ENCODE measurements around the gene TCP11. TPM values are rescaled to one million over a fixed set of nuclear protein-coding genes. Genes with fewer than 3 reads are reported as not detected.
"Not testable (repeated sequence)": the region's sequence is repeated elsewhere in the genome, so short reads cannot be mapped to it uniquely, and the experiment has no call there.

TCP11 gene
- total and polyA plus RNA-seq, 4 experiments from 2014 or later: not detected

GRCh38 chr6:35107761-35108160 is 33.4 kb downstream of the TCP11 start:
- H3K4me1 ChIP-seq (ENCODE audit: insufficient read depth, low read length); H3K36me3 ChIP-seq (ENCODE audit: insufficient read depth, low read length); H3K4me1 Mint-ChIP-seq; H3K27ac ChIP-seq (ENCODE audit: low read depth, low read length); H3K4me3 Mint-ChIP-seq; DNase-seq; CTCF ChIA-PET (ENCODE audit: partially characterized antibody); POLR2A ChIA-PET (ENCODE audit: partially characterized antibody); H3K27ac Mint-ChIP-seq; H3K9me3 ChIP-seq (ENCODE audit: control insufficient read depth in 1 of 2, low read length in 2 of 2); H3K4me3 ChIP-seq (ENCODE audit: low read length in 2 of 2); intact Hi-C loops (cut with micrococcal nuclease); H3K27me3 Mint-ChIP-seq; H3K36me3 Mint-ChIP-seq; H3K27me3 ChIP-seq (ENCODE audit: insufficient read depth, low read length): not testable (repeated sequence)
- peaks cover 0 to 11% (median 5%) of the 10 kb centered on the region in 8 donors for H3K9me3 Mint-ChIP-seq

DNA sequence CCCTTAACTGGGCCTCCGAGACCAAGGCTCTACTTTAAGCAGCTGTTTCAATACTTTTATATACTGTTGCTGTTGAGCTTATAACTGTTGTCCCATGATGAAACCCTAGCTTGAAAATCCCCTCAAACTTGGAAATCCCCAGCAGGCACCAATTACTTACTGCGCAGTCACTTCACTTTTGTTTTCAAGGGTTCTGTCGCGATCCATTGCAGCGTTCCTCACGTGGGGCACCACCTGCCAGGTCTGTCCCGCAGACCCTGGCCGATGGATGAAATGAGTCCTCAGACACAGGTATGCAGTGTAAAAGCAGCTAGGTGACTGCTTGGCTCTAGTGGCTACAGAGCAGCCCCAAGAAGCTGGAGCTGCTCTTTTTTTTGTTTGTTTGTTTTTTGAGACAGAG is 33.9 kb downstream of the TCP11 start:
- POLR2A ChIA-PET (ENCODE audit: partially characterized antibody); H3K4me3 ChIP-seq (ENCODE audit: low read length in 2 of 2); H3K36me3 Mint-ChIP-seq; CTCF ChIA-PET (ENCODE audit: partially characterized antibody); intact Hi-C loops (cut with micrococcal nuclease); H3K4me3 Mint-ChIP-seq; H3K9me3 ChIP-seq (ENCODE audit: control insufficient read depth in 1 of 2, low read length in 2 of 2); H3K27ac Mint-ChIP-seq; H3K27me3 Mint-ChIP-seq; H3K27me3 ChIP-seq (ENCODE audit: insufficient read depth, low read length); H3K36me3 ChIP-seq (ENCODE audit: insufficient read depth, low read length); H3K4me1 ChIP-seq (ENCODE audit: insufficient read depth, low read length); H3K4me1 Mint-ChIP-seq; H3K27ac ChIP-seq (ENCODE audit: low read depth, low read length): not testable (repeated sequence)
- H3K9me3 Mint-ChIP-seq: peaks cover 0 to 11% (median 5%) of the 10 kb centered on the region in 8 donors
- DNase-seq: peak in 1 of 5 donors; percentile 10

DNA sequence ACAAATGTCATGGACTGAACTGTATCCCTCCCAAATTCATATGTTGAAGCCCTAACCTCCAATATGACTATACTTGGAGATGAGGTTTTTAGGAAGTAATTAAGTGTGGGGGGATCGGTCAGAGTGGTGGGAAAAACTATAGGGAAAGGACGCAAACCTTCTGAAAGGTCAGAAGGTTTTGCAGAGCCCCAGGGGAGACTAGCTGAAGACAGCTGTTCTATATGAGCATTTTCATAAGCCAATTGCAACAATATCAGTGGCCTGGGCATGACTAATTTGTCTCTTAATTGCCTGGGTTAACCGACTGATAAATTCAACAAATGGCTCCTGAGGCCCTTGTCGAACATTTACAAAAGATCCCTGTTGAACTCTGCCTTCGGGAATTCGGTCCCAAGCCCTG is 35.1 kb downstream of the TCP11 start:
- H3K27me3 Mint-ChIP-seq; H3K36me3 ChIP-seq (ENCODE audit: insufficient read depth, low read length); H3K4me3 ChIP-seq (ENCODE audit: low read length in 2 of 2); H3K4me1 ChIP-seq (ENCODE audit: insufficient read depth, low read length); H3K27me3 ChIP-seq (ENCODE audit: insufficient read depth, low read length); H3K4me3 Mint-ChIP-seq; H3K27ac Mint-ChIP-seq; H3K36me3 Mint-ChIP-seq; H3K27ac ChIP-seq (ENCODE audit: low read depth, low read length); intact Hi-C loops (cut with micrococcal nuclease); POLR2A ChIA-PET (ENCODE audit: partially characterized antibody); CTCF ChIA-PET (ENCODE audit: partially characterized antibody); H3K9me3 ChIP-seq (ENCODE audit: control insufficient read depth in 1 of 2, low read length in 2 of 2); H3K4me1 Mint-ChIP-seq; DNase-seq: not testable (repeated sequence)
- peaks cover 0 to 11% (median 4%) of the 10 kb centered on the region in 8 donors for H3K9me3 Mint-ChIP-seq

DNA sequence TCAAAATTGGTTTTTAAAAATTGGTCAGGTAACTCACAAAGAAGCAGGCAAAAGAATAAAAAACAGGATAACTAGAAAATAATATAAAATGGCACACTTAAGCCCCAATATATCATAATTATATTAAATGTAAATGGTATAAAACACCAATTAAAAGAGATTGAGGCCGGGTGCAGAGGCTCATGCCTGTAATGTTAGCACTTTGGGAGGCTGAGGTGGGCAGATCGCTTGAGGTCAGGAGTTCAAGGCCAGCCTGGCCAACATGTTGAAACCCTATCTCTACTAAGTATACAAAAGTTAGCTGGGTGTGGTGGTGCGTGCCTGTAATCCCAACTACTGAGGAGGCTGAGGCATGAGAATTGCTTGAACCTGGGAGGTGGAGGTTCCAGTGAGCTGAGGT is 36.1 kb downstream of the TCP11 start:
- peaks cover 0 to 11% (median 4%) of the 10 kb centered on the region in 8 donors for H3K9me3 Mint-ChIP-seq
- no peaks in the 10 kb centered on the region for H3K9me3 ChIP-seq (ENCODE audit: control insufficient read depth in 1 of 2, low read length in 2 of 2)
- H3K27ac ChIP-seq (ENCODE audit: low read depth, low read length): no peak overlapping the region
- no peaks in the 10 kb centered on the region for H3K4me1 Mint-ChIP-seq
- ChIA-PET CTCF (ENCODE audit: partially characterized antibody) (no interaction called here), POLR2A (ENCODE audit: partially characterized antibody) (no interaction called here)
- H3K4me3 Mint-ChIP-seq: no peak overlapping the region
- peaks cover 0 to 5% of the 10 kb centered on the region in 2 donors for H3K36me3 Mint-ChIP-seq
- H3K4me3 ChIP-seq (ENCODE audit: low read length in 2 of 2): no peak overlapping the region
- DNase-seq: no peak
- H3K27me3 ChIP-seq (ENCODE audit: insufficient read depth, low read length): no peaks in the 10 kb centered on the region
- peaks cover 0 to 8% of the 10 kb centered on the region in 2 donors for H3K27me3 Mint-ChIP-seq
- no peak overlapping the region for H3K27ac Mint-ChIP-seq
- H3K4me1 ChIP-seq (ENCODE audit: insufficient read depth, low read length): no peaks in the 10 kb centered on the region
- H3K36me3 ChIP-seq (ENCODE audit: insufficient read depth, low read length): no peaks in the 10 kb centered on the region
- intact Hi-C loops (cut with micrococcal nuclease): no loop called here

- Mint-ChIP-seq H3K4me3 (no peak overlapping the region), H3K4me1 (peaks cover 0 to 2% (median 0%) of the 10 kb centered on the region in 4 donors), H3K27me3 (no peaks in the 10 kb centered on the region), H3K27ac (no peak overlapping the region), H3K36me3 (no peaks in the 10 kb centered on the region), H3K9me3 (peaks cover 0 to 2% (median 0%) of the 10 kb centered on the region in 8 donors)
- Histone ChIP-seq H3K9me3 (ENCODE audit: control insufficient read depth in 1 of 2, low read length in 2 of 2) (no peaks in the 10 kb centered on the region), H3K4me3 (ENCODE audit: low read length in 2 of 2) (no peak overlapping the region), H3K36me3 (ENCODE audit: insufficient read depth, low read length) (no peaks in the 10 kb centered on the region), H3K27me3 (ENCODE audit: insufficient read depth, low read length) (no peaks in the 10 kb centered on the region), H3K4me1 (ENCODE audit: insufficient read depth, low read length) (no peaks in the 10 kb centered on the region), H3K27ac (ENCODE audit: low read depth, low read length) (no peak overlapping the region)
- CTCF ChIA-PET (ENCODE audit: partially characterized antibody): no interaction called here
- intact Hi-C loops (cut with micrococcal nuclease): no loop called here
- POLR2A ChIA-PET (ENCODE audit: partially characterized antibody): no interaction called here
- no peak for DNase-seq
Measured at GRCh38 chr6:35099116-35099515, 42.0 kb downstream of the TCP11 start.

DNA sequence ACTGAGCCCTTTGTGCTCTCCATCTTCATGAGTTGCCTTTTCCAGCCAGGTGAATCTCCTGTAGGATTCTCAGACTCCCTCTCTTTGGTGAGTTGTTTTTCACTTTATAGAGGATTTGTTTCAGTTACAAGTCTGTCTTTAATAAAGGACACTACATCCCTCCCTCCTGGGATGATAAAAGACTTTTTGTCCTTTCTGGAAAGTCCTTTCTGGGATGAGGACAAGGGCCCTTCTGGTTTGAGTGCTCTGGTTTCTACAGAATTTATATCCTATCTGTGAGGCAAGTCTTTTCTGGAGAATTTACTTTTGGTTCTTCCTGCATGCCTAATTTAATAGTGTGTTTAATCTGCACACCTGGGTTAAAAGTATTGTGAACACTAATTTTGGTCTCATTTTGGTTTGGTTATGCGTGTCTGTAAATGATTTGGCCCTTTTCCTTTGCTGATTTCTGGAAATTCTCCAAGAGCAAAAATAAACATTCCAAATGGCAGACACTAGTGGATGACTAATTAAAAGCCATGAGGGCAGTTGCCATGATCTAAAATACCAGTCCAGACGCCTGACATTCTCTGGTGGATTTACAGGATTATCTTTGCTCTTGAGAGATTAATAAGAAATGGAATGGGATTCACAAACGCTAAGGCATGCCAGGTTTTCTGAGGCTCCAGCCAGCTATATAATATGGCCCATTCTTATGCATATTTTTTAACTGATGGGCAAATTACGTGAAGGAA is 44.8 kb downstream of the TCP11 start:
- no peaks in the 10 kb centered on the region for H3K4me1 ChIP-seq (ENCODE audit: insufficient read depth, low read length)
- H3K36me3 ChIP-seq (ENCODE audit: insufficient read depth, low read length): no peaks in the 10 kb centered on the region
- Mint-ChIP-seq H3K27ac (peak overlapping the region in 1 of 7 donors; percentile 13), H3K4me3 (no peak overlapping the region), H3K36me3 (peaks cover 2 to 4% of the 10 kb centered on the region in 2 donors), H3K9me3 (no peaks in the 10 kb centered on the region), H3K27me3 (no peaks in the 10 kb centered on the region), H3K4me1 (peaks cover 0 to 2% (median 0%) of the 10 kb centered on the region in 4 donors)
- H3K27ac ChIP-seq (ENCODE audit: low read depth, low read length): no peak overlapping the region
- intact Hi-C loops (cut with micrococcal nuclease): no loop called here
- no peak for DNase-seq
- ChIA-PET CTCF (ENCODE audit: partially characterized antibody) (no interaction called here), POLR2A (ENCODE audit: partially characterized antibody) (no interaction called here)
- H3K4me3 ChIP-seq (ENCODE audit: low read length in 2 of 2): no peak overlapping the region
- H3K9me3 ChIP-seq (ENCODE audit: control insufficient read depth in 1 of 2, low read length in 2 of 2): no peaks in the 10 kb centered on the region
- no peaks in the 10 kb centered on the region for H3K27me3 ChIP-seq (ENCODE audit: insufficient read depth, low read length)

GRCh38 chr6:35094183-35094582 is 47.0 kb downstream of the TCP11 start:
- intact Hi-C loops (cut with micrococcal nuclease): no loop called here
- CTCF ChIA-PET (ENCODE audit: partially characterized antibody): no interaction called here
- Mint-ChIP-seq H3K9me3 (no peaks in the 10 kb centered on the region), H3K4me1 (peaks cover 0 to 2% (median 0%) of the 10 kb centered on the region in 4 donors), H3K27ac (no peak overlapping the region), H3K4me3 (no peak overlapping the region), H3K36me3 (peaks cover 11 to 14% of the 10 kb centered on the region in 2 donors), H3K27me3 (no peaks in the 10 kb centered on the region)
- DNase-seq: no peak
- POLR2A ChIA-PET (ENCODE audit: partially characterized antibody): no interaction called here
- H3K4me3 ChIP-seq (ENCODE audit: low read length in 2 of 2): no peak overlapping the region
- no peaks in the 10 kb centered on the region for H3K4me1 ChIP-seq (ENCODE audit: insufficient read depth, low read length)
- no peaks in the 10 kb centered on the region for H3K27me3 ChIP-seq (ENCODE audit: insufficient read depth, low read length)
- H3K36me3 ChIP-seq (ENCODE audit: insufficient read depth, low read length): no peaks in the 10 kb centered on the region
- no peak overlapping the region for H3K27ac ChIP-seq (ENCODE audit: low read depth, low read length)
- H3K9me3 ChIP-seq (ENCODE audit: control insufficient read depth in 1 of 2, low read length in 2 of 2): no peaks in the 10 kb centered on the region

DNA sequence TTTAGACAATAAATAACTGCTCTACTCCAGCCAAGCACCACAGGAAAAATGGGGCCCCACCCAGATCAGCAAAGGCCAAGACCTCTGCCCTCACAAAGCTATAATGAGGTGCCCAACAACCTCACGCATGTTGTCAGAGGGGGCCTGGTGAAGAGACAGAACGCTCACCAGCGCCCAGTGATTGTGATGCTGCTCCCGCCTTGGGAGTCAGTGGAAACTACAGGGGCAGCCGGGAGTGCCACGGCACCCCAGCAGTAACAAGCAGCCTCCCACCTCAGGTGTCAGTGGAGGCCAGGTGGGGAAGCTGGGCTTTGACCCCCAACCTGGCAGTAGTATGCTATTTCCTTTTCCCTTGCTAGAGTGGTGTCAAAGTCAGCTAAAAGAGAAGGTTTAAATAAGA is 47.4 kb downstream of the TCP11 start:
- ChIA-PET CTCF (ENCODE audit: partially characterized antibody) (no interaction called here), POLR2A (ENCODE audit: partially characterized antibody) (no interaction called here)
- H3K4me1 Mint-ChIP-seq: peaks cover 0 to 2% (median 0%) of the 10 kb centered on the region in 4 donors
- H3K27me3 Mint-ChIP-seq: no peaks in the 10 kb centered on the region
- no peaks in the 10 kb centered on the region for H3K9me3 ChIP-seq (ENCODE audit: control insufficient read depth in 1 of 2, low read length in 2 of 2)
- H3K4me3 Mint-ChIP-seq: no peak overlapping the region
- no peak for DNase-seq
- no peaks in the 10 kb centered on the region for H3K36me3 ChIP-seq (ENCODE audit: insufficient read depth, low read length)
- H3K27ac Mint-ChIP-seq: no peak overlapping the region
- H3K36me3 Mint-ChIP-seq: peaks cover 12 to 15% of the 10 kb centered on the region in 2 donors
- no peak overlapping the region for H3K27ac ChIP-seq (ENCODE audit: low read depth, low read length)
- no peak overlapping the region for H3K4me3 ChIP-seq (ENCODE audit: low read length in 2 of 2)
- no peaks in the 10 kb centered on the region for H3K4me1 ChIP-seq (ENCODE audit: insufficient read depth, low read length)
- H3K27me3 ChIP-seq (ENCODE audit: insufficient read depth, low read length): no peaks in the 10 kb centered on the region
- intact Hi-C loops (cut with micrococcal nuclease): no loop called here
- no peaks in the 10 kb centered on the region for H3K9me3 Mint-ChIP-seq
